ENCODE data around the gene CUX1. TPM values are rescaled to one million over a fixed set of nuclear protein-coding genes. Genes with fewer than 3 reads are reported as not detected.
"Not testable (repeated sequence)": the region's sequence is repeated elsewhere in the genome, so short reads cannot be mapped to it uniquely, and the experiment has no call there.

Gene CUX1
- total RNA-seq, 4 donors from 2014 or later, result 58.2 to 295 (median 76.9) TPM

- no peaks in the 10 kb centered on the region for H3K9me3 ChIP-seq
- H3K36me3 ChIP-seq, result no peaks in the 10 kb centered on the region
- H3K27ac ChIP-seq, result no peak overlapping the region
- no peaks in the 10 kb centered on the region for H3K27me3 ChIP-seq
- no peak for TF ChIP-seq CTCF (IDR thresholded peaks at IDR 0.05)
- no peak for TF ChIP-seq POLR2A (IDR thresholded peaks at IDR 0.05)
- intact Hi-C loops (cut with DNase I; ENCODE audit: low total_unique reads), result no loop called here
- no peak overlapping the region for H3K4me3 ChIP-seq
- no peak for DNase-seq
- no peaks in the 10 kb centered on the region for H3K4me1 ChIP-seq
Observed at GRCh38 chr7:102140952-102141370, 323.5 kb downstream of the CUX1 start.

GRCh38 chr7:102142433-102142832 is 325.0 kb downstream of the CUX1 start:
- H3K27me3 ChIP-seq; DNase-seq; H3K27ac ChIP-seq; H3K4me3 ChIP-seq; H3K36me3 ChIP-seq; H3K9me3 ChIP-seq; H3K4me1 ChIP-seq; intact Hi-C loops (cut with DNase I; ENCODE audit: low total_unique reads): not testable (repeated sequence)

- H3K27ac ChIP-seq, result no peak overlapping the region
- no peak for DNase-seq
- H3K4me3 ChIP-seq, result no peak overlapping the region
- H3K36me3 ChIP-seq, result no peaks in the 10 kb centered on the region
- intact Hi-C loops (cut with DNase I; ENCODE audit: low total_unique reads), result no loop called here
- no peak for TF ChIP-seq CTCF (IDR thresholded peaks at IDR 0.05)
- TF ChIP-seq POLR2A (IDR thresholded peaks at IDR 0.05), result no peak
- H3K4me1 ChIP-seq, result no peaks in the 10 kb centered on the region
- H3K27me3 ChIP-seq, result no peaks in the 10 kb centered on the region
- H3K9me3 ChIP-seq, result no peaks in the 10 kb centered on the region
Observed at GRCh38 chr7:102146122-102146521, 328.7 kb downstream of the CUX1 start.

- peak in 1 of 2 donors; percentile 44 for DNase-seq
- Histone ChIP-seq H3K27ac (peak overlapping the region in 1 of 2 donors; percentile 55), H3K4me3 (no peak overlapping the region), H3K27me3 (no peaks in the 10 kb centered on the region), H3K36me3 (no peaks in the 10 kb centered on the region), H3K4me1 (no peaks in the 10 kb centered on the region), H3K9me3 (no peaks in the 10 kb centered on the region)
- TF ChIP-seq CTCF (IDR thresholded peaks at IDR 0.05) (no peak), POLR2A (IDR thresholded peaks at IDR 0.05) (no peak)
- intact Hi-C loops (cut with DNase I; ENCODE audit: low total_unique reads), result no loop called here
Observed at GRCh38 chr7:102147008-102147407, 329.6 kb downstream of the CUX1 start.

- intact Hi-C loops (cut with DNase I; ENCODE audit: low total_unique reads), result no loop called here
- no peaks in the 10 kb centered on the region for H3K36me3 ChIP-seq
- H3K4me1 ChIP-seq, result peaks cover 0 to 5% of the 10 kb centered on the region in 2 donors
- no peaks in the 10 kb centered on the region for H3K9me3 ChIP-seq
- no peaks in the 10 kb centered on the region for H3K27me3 ChIP-seq
- TF ChIP-seq CTCF (IDR thresholded peaks at IDR 0.05) (no peak), POLR2A (IDR thresholded peaks at IDR 0.05) (no peak)
- H3K4me3 ChIP-seq, result no peak overlapping the region
- no peak for DNase-seq
- H3K27ac ChIP-seq, result no peak overlapping the region
Observed at GRCh38 chr7:102148799-102149198, 331.4 kb downstream of the CUX1 start.

GRCh38 chr7:102149416-102149815 is 332.0 kb downstream of the CUX1 start:
- no peaks in the 10 kb centered on the region for H3K36me3 ChIP-seq

More at GRCh38 chr7:102149416-102149815, 332.0 kb downstream of the CUX1 start:
- no peak for TF ChIP-seq CTCF (IDR thresholded peaks at IDR 0.05)
- no peak for TF ChIP-seq POLR2A (IDR thresholded peaks at IDR 0.05)
- intact Hi-C loops (cut with DNase I; ENCODE audit: low total_unique reads), result no loop called here
- Histone ChIP-seq H3K27ac (no peak overlapping the region), H3K4me1 (peaks cover 0 to 5% of the 10 kb centered on the region in 2 donors), H3K9me3 (no peaks in the 10 kb centered on the region), H3K4me3 (no peak overlapping the region), H3K27me3 (no peaks in the 10 kb centered on the region)
- DNase-seq, result no peak

All from uterus (tissue), 4 donors.